CMK (cell line): ENCODE results near the gene ZCCHC7.
"Not testable (repeated sequence)": the region's sequence is repeated elsewhere in the genome, so short reads cannot be mapped to it uniquely, and the experiment has no call there.

Experiments
- DNase-seq: peaks from one replicate; pipeline ENCODE4 v3.0.0-alpha.2; 2010; ENCODE audit warnings: low read depth

Gene ZCCHC7

DNA sequence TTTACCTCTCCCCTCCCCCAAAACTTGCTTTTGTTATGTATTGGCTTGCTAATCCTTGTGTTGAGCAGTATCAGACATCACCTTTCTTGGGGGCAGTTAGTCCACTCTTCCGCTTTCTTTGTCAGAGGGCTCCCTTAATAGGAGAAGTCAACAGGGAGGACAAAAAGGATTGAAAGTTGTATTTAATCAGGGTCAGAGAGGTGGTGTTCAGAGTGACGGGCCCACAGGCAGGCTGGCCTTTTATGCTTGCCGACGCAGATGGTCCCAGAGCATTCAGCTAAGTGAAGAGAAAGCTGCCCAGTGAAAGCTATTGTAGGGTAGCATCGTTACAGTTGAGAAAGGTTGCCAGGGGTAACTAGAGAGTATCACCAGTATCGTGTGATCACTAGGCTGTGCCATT is 131.1 kb downstream of the ZCCHC7 start:
- no peak for DNase-seq

DNA sequence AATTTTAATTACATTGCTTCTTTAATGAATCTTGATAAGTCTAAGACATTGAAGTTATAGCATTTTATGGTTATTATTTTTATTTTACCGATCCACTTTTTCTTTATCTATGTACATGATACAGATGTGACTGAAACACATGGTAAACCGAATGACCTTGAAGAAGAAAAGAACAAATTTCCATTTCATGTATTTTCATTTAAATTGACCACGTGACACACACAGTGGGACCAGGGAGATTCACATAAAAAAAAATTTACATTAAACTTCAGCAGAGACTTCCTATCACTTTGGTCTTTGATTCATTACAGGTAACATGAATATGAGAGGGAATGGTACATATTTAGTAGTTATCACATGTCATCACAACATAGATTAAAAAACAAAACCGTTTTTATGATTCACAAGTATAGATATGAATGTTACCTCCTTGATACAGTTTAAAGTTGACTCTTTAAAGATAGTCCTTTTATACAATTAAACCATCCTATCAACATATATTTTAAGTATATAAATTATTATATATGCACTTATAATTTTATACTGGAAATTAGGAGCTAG is 133.1 kb downstream of the ZCCHC7 start:
- DNase-seq, result no peak

DNA sequence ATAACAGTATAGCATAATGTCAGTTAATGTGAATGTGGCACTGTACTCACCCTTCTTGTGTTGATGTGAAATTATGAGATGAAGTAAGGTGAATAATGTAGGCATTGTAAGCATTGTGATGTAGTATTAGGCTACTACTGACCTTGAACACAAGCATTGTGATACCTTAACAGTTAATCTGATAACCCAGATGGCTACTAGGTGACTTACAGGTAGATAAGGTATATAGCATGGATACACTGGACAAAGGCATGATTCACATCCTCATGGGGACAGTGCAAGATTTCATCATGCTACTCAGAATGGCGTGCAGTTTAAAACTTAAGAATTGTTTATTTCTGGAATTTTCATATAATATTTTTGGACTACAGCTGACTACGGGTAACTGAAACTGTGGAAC is 134.8 kb downstream of the ZCCHC7 start:
- no peak for DNase-seq

DNA sequence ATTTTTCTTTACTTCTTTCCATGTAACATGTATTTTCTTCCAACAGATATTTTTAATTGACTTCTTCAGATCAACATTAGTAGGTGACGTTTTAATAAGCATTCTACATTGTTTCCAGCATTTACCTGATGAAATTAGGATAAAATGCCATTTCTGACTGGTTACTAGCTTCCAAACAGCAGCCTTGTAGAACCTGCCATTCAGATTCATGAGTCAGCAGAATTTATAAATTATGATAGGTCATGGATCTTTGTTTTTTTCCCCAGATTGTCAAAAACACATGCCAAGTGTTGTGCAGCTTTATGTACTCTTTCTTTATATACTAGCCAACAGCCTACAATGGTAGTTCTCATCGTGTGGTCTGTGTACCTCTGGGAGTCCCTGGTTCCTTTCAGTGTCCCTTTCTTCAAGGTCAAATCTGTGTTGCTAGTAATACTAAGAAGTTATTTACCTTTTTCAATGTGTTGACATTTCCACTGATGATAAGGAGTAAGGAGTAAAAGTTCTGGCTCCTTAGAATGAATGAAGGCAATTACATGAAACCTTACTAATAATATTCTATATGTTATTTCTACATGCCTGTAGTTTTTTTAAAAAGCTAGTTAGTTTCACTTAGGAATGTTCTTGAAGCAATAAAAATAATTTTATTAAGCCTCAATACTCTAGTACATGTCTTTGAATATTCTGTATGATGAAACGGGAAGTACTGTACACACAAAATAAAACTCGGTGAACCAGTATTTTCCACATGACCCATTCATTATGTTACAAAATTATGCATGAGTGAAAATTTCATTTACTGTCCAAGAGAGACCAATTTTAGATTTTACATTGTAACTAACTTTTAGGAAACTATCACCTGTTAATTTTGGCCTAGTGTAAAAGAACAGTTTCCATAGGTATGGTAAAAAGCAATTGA is 135.8 kb downstream of the ZCCHC7 start:
- no peak for DNase-seq

DNA sequence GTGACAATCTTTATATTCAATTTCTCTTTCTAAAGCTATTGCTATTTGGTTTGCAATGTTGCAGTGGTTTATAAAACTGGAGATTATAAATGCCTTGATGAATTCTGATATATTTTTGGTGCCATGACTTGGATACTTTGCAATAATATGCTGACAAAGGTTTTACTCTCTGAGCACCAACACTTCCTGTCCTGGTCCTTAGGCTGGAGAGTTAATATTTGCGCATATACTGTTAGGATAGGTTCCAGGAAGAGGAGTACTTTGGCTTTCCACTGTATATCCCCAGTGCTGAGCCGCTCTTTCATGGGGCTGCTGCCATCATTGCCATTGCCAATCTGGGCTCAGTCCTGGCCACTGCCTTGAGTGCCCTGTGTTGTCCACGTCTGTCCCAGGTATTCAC is 139.6 kb downstream of the ZCCHC7 start:
- DNase-seq, result no peak

DNA sequence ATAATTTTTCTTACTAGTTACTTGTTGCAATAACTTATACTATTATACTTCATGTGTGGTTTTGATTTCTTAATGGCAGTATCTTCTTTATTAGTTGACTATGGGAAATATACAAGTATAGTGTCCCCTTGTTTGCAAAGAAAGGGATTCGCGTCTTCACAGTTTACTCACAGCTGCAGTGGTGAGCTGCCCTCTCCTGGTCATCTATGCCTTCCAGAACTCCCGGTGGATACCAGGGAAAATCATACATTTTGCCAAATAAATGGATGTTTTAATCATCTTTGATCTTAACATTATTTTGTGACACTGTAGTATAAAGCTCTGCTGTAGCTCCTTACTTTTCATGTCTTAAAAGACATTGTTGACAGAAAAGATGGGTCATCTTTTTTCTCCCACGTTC is 142.0 kb downstream of the ZCCHC7 start:
- no peak for DNase-seq

DNA sequence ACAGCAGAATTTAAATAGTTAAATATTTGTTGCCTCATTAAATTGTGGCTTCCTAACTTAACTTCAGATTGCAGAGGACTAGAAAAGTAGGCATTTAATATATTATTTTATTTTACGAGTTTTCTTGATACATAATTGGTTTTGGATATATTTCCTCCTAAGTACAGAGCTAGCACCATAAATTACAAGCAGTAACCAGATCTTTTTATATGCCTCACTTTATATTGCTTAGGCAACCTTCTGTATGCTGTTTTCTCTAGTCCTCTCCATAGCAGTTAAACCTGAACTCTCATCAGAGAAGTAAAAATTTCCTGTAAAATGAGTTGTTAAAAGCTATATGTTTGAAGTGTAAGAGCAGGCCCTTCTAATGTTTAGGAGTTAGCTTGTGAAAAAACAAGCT is 144.2 kb downstream of the ZCCHC7 start:
- no peak for DNase-seq

DNA sequence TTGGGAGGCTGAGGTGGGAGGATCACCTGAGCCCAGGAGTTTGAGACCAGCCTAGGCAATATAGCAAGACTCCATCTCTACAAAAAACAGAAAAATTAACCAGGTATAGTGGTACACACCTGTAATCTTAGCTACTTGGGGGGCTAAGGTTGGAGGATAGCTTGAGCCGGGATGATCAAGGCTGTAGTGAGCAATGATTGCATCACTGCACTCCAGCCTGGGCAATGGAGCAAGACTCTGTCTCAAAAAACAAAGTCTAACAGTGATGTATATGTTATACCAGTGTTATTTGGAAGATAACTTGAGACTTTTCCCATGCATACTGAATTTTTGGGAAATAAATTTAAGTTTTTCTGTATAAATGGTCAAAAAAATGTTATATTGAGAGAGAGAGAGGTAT is 146.3 kb downstream of the ZCCHC7 start:
- DNase-seq, result no peak

DNA sequence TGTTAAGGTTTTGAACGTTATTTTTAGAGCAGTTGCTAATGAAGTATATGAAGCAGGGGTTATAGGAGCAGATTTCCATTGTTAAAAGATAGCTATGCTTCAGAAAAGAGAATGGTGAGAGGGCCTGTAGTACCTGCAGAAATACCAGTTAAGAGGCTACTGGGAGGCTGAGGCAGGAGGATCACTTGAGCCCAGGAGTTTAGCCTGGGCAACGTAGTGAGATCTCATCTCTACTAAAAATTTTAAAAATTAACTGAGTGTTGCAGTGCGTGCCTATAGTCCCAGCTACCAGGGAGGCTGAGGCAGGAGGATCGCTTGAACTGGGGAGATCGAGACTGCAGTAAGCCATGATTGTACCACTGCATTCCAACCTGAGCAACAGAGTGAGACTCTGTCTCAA is 148.8 kb downstream of the ZCCHC7 start:
- no peak for DNase-seq

DNA sequence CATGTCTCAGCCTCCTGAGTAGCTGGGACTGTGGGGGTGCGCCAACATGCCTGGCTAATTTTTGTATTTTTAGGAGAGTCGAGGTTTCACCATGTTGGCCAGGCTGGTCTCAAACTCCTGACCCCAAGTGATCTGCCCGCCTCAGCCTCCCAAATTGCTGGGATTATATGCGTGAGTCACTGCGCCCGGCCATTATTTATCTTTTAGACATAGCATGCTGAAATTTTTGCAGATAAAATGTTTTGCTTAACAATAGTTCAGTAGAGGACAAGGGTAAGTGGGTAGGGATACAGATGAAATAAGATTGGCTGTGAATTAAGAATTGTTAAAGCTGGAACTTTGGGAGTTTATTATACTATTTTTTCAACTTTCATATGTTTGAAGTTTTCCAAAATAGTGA is 151.3 kb downstream of the ZCCHC7 start:
- no peak for DNase-seq

DNA sequence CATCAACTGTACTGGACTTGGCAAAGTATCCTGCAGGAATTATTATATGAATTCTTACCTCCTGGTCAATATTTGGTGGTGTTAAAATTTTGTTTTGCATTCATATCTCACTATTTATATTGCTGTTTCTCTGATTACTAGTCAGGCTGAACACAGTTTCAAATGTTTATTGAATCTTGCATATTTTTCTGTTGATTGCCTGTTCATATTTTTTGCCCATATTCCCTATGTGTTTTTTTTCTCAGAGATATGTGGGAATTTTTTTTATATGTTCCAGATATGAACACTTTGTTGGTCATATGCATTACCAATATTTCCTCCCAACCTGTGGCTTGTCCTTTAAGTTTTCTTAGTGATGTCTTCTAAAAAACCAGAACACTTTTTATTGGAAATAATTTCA is 153.2 kb downstream of the ZCCHC7 start:
- no peak for DNase-seq

DNA sequence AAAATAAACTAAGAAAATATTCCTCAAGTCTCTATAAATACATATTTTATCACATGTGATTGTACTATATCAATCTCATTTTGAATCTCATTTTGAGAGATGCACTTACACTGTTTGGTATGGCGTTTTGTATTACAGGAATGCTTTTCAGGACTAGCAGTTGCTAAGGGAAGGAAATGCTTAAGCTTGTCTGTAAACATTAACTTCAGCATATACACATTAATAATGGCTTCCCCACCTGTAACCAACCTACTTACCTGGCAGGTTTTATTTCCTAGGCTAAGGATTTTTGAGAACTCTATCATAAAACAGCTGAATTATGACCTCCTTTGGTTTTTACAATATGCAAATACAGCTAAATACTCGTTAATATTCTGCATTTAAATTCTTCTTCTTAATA is 161.2 kb downstream of the ZCCHC7 start:
- DNase-seq, result no peak

DNA sequence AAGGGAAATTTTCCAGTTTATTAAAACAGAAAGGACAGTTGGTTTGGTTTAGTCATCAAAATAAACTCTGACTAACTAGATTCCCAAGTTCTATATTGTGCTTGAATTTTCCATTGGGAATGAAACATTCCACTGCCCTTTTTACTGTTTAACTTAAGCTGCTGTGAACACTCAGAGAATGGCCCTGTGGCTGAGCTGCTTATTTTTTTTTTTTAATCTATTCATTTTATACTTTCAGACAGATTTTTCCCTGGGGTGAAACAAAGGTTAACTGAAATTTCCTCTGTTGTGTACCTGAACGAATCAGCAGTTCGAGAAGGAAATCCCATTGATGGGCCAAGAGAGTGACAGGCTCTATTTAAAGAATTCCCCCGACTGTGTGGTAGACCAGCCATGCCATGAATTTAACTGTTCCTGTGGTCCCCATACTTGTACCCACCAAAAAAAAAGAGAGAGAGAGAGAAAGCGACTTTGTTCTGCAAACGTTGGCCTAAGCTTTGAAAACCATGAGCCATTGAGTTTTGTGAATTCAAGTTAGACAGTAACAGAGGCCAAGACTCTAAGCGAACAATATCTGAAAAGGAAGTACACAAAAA is 163.5 kb downstream of the ZCCHC7 start:
- no peak for DNase-seq

DNA sequence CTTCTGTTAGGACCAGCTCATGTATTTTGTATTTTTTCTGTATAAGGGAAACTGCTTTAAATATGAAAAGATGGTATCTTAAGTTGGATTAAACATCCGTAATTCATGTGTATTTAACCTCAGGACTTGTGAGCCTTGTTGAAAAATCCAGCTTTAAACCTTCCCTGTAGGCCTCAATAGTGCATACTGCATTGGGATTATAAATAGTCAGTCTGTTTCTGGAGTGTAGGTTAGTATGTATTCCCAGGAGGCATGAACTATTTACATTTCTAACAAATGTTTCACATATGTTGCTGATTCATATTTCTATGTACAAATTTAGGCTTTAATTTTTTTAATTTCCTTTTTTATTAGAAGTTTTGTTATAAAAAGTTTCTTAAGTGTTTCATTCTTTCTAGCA is 164.3 kb downstream of the ZCCHC7 start:
- DNase-seq, result no peak

DNA sequence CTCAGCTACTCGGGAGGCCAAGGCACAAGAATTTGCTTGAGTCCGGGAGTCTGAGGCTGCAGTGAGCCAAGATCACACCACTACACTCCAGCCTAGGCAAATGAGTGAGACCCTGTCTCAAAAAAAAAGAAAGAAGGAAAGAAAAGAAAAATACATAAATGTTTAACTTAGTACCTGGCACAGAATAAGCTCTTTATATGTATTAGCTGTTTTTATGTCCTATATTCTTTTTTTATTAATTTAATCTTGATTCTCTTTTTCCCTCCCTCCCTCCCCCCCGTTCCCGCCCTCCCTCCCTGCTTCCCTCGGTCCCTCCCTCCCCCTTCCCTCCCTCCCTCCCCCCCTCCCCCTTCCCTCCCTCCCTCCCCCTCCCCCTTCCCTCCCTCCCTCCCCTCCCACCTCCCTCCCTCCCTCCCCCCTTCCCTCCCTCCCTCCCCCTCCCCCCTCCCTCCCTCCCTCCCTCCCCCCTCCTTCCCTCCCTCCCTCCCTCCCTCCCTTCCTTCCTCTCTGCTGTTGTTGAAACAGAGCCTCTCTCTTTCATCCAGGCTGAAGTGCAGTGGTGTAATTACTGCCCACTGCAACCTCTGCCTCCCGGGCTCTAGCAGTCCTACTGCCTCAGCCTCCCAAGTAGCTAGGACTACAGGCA is 166.3 kb downstream of the ZCCHC7 start:
- no peak for DNase-seq

DNA sequence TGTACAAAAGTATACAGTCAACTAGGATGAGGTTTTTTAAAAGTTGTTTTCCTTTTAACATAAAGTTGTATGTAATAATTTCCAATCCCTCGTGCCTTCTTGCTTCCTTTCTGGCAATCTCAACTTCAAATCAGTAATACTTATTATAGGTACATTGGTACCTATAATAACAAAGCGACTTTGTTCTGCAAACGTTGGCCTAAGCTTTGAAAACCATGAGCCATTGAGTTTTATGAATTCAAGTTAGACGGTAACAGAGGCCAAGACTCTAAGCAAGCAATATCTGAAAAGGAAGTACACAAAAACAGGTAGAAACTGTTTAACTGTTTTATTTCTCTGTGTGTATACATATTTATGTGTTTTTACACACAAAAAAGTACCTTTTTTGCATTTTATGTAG is 166.9 kb downstream of the ZCCHC7 start:
- DNase-seq, result no peak

DNA sequence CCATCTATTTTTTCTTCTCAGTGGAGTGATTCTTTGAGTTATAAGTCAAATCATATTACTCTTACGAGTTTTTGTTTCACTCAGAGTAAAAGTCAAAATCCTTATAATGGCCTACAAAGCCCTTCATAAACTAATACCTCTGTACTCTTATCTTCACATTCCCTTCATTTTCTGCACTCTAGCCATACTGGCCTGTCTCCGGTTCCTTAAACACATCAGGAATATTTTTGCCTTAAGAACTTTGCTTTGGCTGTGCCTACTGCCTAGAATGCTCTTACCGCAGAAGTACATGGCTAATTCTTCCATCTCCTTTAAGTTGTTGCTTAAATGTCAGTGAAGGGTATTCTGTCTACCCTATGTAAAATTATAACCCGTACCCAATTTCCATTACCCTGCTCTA is 169.3 kb downstream of the ZCCHC7 start:
- DNase-seq, result no peak

DNA sequence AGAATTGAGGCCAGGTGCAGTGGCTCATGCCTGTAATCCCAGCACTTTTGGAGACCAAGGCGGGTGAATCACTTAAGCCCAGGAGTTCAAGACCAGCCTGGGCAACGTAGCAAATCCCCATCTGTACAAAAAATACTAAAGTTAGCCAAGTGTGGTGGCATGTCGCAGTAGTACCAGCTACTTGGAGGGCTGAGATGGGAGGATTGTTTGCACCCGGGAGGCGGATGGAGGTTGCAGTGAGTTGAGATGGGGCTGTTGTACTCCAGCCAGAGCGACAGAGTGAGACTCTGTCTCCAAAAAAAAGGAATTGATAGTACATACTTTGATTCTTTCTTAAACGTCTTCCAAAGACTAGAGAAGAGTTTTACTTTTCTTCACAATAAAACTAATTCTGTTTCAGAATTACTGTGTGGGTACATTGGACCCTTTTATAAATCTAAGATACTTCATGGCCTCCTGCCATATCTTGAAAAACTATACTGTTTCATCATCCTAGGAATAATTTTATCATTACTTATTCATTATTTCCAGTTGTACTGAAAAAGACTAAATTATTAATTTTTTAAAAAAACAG is 170.1 kb downstream of the ZCCHC7 start:
- DNase-seq, result no peak

DNA sequence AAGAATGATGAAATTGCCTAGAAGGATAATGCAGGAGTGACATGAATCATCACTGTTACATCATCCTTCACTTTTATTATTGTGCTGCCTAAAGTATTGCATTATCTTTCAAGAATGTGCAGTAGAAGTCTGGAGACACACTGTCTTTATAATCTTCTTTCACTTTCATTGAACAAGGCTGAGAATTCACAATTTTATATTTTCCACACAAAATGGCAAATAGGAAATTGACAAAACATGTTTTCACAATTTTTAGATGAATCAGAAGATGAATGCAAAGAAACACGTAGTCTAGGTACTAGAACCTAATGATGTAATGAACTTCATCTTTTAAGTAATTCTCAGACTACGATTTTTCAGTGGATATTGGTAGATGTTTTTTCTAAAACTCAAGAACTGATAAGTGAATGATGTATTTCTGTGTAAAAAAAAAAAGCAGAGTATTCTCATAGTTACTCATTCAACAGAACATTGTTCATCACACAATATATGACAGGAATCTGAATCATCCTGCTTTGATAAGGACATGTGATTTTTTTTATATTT is 170.6 kb downstream of the ZCCHC7 start:
- no peak for DNase-seq

DNA sequence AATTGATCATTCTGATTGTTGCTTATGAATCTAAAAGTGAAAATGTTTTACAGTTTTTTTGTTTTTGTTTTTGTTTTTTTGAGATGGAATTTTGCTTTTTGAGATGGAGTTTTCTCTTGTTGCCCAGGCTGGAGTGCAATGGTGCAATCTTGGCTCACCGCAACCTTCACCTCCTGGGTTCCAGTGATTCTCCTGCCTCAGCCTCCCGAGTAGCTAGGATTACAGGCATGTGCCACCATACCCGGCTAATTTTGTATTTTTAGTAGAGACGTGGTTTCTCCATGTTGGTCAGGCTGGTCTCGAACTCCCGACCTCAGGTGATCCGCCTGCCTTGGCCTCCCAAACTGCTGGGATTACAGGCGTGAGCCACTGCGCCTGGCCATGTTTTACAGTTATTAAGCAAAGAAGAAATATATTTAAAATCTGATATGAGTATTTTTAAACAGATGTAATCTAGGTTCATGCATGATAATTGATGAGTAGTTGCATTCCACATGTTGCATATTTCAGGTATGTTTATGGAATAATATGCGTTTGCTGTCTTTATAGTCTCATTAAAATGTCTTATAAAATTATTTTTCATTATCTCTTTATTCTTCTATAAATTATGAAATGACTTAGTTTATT is 171.4 kb downstream of the ZCCHC7 start:
- not testable (repeated sequence) for DNase-seq

DNA sequence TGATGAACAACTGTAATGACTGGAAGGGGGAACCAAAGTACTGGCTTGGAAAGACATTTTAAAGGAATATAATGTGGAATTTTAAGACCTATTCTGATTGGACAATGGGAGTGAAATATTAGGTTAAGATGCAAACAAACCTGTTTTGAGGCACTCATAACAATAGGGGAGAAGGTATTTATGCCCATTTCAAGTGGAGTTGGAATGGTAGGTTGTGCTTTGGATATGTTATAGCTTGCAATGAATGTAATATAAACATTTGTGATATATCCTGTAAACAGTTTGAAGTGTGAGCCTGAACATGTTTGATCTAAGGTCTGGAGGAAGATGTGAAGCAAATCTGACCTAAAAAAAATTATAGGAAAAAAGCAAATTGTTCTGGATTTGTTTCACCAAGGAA is 172.5 kb downstream of the ZCCHC7 start:
- DNase-seq, result no peak
